ENCODE data around the gene FBXO38. TPM values are rescaled to one million over a fixed set of nuclear protein-coding genes. Genes with fewer than 3 reads are reported as not detected.

The FBXO38 gene
- total and polyA plus RNA-seq, 2 of the 13 experiments (the other 11 are each of a cell fraction or from before 2014, with no cell fraction given): 24.8 to 35.9 TPM

GRCh38 chr5:148458036-148458888 lies 74.5 kb downstream of the FBXO38 start:
- Histone ChIP-seq H3K9me3 (ENCODE audit: low read length) (no peaks in the 10 kb centered on the region), H3K27me3 (ENCODE audit: control insufficient read depth in 1 of 2, insufficient read depth in 2 of 2, low read length in 2 of 2) (no peaks in the 10 kb centered on the region), H3K79me2 (ENCODE audit: insufficient read depth, low read length) (no peaks in the 10 kb centered on the region), H3K36me3 (replicated peaks in 1 of 2; ENCODE audit: control insufficient read depth in 1 of 2, insufficient read depth in 2 of 2, low read length in 2 of 2) (no peaks in the 10 kb centered on the region), H3K4me2 (ENCODE audit: low read depth, low read length) (no peak overlapping the region), H3K27ac (ENCODE audit: extremely low read length, insufficient read depth, low read length) (no peak overlapping the region), H3K4me3 (replicated peaks in 1 of 3; ENCODE audit: insufficient read depth in 1 of 3, low read depth in 2 of 3, low read length in 3 of 3) (no peak overlapping the region), H3K9ac (ENCODE audit: insufficient read depth, low read depth, low read length) (no peak overlapping the region), H4K20me1 (ENCODE audit: insufficient read depth, low read length) (no peaks in the 10 kb centered on the region), H2AFZ (ENCODE audit: low read length) (no peak overlapping the region), H3K4me1 (ENCODE audit: insufficient read depth, low read length) (no peaks in the 10 kb centered on the region)
- FAIRE-seq (no peak), DNase-seq (ENCODE audit: low spot score) (no peak), ATAC-seq (no peak)
- in situ Hi-C loops (cut with HindIII; ENCODE audit: extremely low pct_ligation_motif_present, low pct_unique_long_range_greater_than_20kb) (no loop called here), intact Hi-C loops (cut with micrococcal nuclease; ENCODE audit: unreplicated experiment) (no loop called here)
- CTCF ChIA-PET (ENCODE audit: low intra/inter-chr PET ratio, low total read pairs): no interaction called here
- POLR2A ChIA-PET: no interaction called here
- no TSS peak for BruUV-seq (replicated peaks)
- TF ChIP-seq ZNF660 (CRISPR knock-in tag; IDR thresholded peaks at IDR 0.05; ENCODE audit: borderline replicate concordance, low read depth) (no peak), MAF1 (CRISPR knock-in tag; IDR thresholded peaks at IDR 0.05; ENCODE audit: borderline replicate concordance) (no peak), NR2F1 (CRISPR knock-in tag; IDR thresholded peaks at IDR 0.05) (no peak)
- 81% methylated on average over 2 of the region's 3 CpGs for WGBS (ENCODE audit: low lambda C conversion rate)

- Histone ChIP-seq H3K4me1 (ENCODE audit: insufficient read depth, low read length) (no peaks in the 10 kb centered on the region), H3K4me3 (replicated peaks in 1 of 3; ENCODE audit: insufficient read depth in 1 of 3, low read depth in 2 of 3, low read length in 3 of 3) (no peak overlapping the region), H3K4me2 (ENCODE audit: low read depth, low read length) (no peak overlapping the region), H3K9me3 (ENCODE audit: low read length) (no peaks in the 10 kb centered on the region), H2AFZ (ENCODE audit: low read length) (no peak overlapping the region), H4K20me1 (ENCODE audit: insufficient read depth, low read length) (no peaks in the 10 kb centered on the region), H3K27me3 (ENCODE audit: control insufficient read depth in 1 of 2, insufficient read depth in 2 of 2, low read length in 2 of 2) (no peaks in the 10 kb centered on the region), H3K27ac (ENCODE audit: extremely low read length, insufficient read depth, low read length) (no peak overlapping the region), H3K36me3 (replicated peaks in 1 of 2; ENCODE audit: control insufficient read depth in 1 of 2, insufficient read depth in 2 of 2, low read length in 2 of 2) (no peaks in the 10 kb centered on the region), H3K79me2 (ENCODE audit: insufficient read depth, low read length) (no peaks in the 10 kb centered on the region), H3K9ac (ENCODE audit: insufficient read depth, low read depth, low read length) (no peak overlapping the region)
- BruUV-seq (replicated peaks): no TSS peak
- DNase-seq (ENCODE audit: low spot score) (no peak), FAIRE-seq (no peak), ATAC-seq (no peak)
- intact Hi-C loops (cut with micrococcal nuclease; ENCODE audit: unreplicated experiment): no loop called here
- CTCF ChIA-PET (ENCODE audit: low intra/inter-chr PET ratio, low total read pairs): no interaction called here
- in situ Hi-C loops (cut with HindIII; ENCODE audit: extremely low pct_ligation_motif_present, low pct_unique_long_range_greater_than_20kb): no loop called here
- 33% methylated on average over 1 of the region's 1 CpG for WGBS (ENCODE audit: low lambda C conversion rate)
- TF ChIP-seq ZNF704 (CRISPR knock-in tag; IDR thresholded peaks at IDR 0.05; ENCODE audit: borderline replicate concordance): no peak
- no peak for TF ChIP-seq SMYD3 (CRISPR knock-in tag; IDR thresholded peaks at IDR 0.05)
- no peak for TF ChIP-seq AKAP8 (CRISPR knock-in tag; IDR thresholded peaks at IDR 0.05)
- POLR2A ChIA-PET: no interaction called here
Measured at GRCh38 chr5:148459669-148460068, 75.9 kb downstream of the FBXO38 start.

Measured in HepG2 (cell line).